ENCODE data around the gene ERVH48-1.
"Not testable (repeated sequence)": the region's sequence is repeated elsewhere in the genome, so short reads cannot be mapped to it uniquely, and the experiment has no call there.

Gene ERVH48-1

DNA sequence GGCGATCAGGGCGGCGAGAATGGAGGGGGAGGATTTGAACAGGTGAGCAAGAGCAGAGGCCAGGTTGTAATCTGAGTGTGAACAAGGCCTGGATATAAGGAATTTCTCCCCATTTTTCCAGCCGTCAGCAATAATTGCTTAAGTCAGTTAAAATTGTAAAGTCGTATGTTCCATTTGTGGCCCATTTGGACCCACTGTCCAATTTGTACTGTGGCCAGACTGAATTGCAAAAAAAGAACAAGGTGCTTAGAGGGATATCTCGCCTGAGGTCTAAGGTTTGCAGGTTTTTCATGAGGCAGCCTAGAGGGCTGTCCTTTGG, 1.0 kb downstream of the ERVH48-1 start:
- H3K4me3 ChIP-seq (ENCODE audit: low read depth, low read length), result no peak overlapping the region
- in situ Hi-C loops (cut with HindIII; ENCODE audit: low sequenced_read_pairs), result no loop called here
- no peak for DNase-seq (ENCODE audit: low read depth, low spot score)
- no peak for TF ChIP-seq CTCF (IDR thresholded peaks at IDR 0.05; ENCODE audit: low read depth, low read length)

GRCh38 chr21:42923553-42924432, 1.6 kb downstream of the ERVH48-1 start:
- peak; percentile 77 for TF ChIP-seq CTCF (IDR thresholded peaks at IDR 0.05; ENCODE audit: low read depth, low read length)
- DNase-seq (ENCODE audit: low read depth, low spot score), result peak; percentile 87
- in situ Hi-C loops (cut with HindIII; ENCODE audit: low sequenced_read_pairs), result no loop called here
- H3K4me3 ChIP-seq (ENCODE audit: low read depth, low read length), result no peak overlapping the region

GRCh38 chr21:42922918-42923317, 2.5 kb downstream of the ERVH48-1 start:
- no peak overlapping the region for H3K4me3 ChIP-seq (ENCODE audit: low read depth, low read length)
- in situ Hi-C loops (cut with HindIII; ENCODE audit: low sequenced_read_pairs), result no loop called here
- DNase-seq (ENCODE audit: low read depth, low spot score), result no peak
- TF ChIP-seq CTCF (IDR thresholded peaks at IDR 0.05; ENCODE audit: low read depth, low read length), result no peak

- DNase-seq (ENCODE audit: low read depth, low spot score), result no peak
- no peak for TF ChIP-seq CTCF (IDR thresholded peaks at IDR 0.05; ENCODE audit: low read depth, low read length)
- in situ Hi-C loops (cut with HindIII; ENCODE audit: low sequenced_read_pairs), result no loop called here
- no peak overlapping the region for H3K4me3 ChIP-seq (ENCODE audit: low read depth, low read length)
These were observed 3.5 kb downstream of the ERVH48-1 start for GRCh38 chr21:42921927-42922326.

- in situ Hi-C loops (cut with HindIII; ENCODE audit: low sequenced_read_pairs), result no loop called here
- TF ChIP-seq CTCF (IDR thresholded peaks at IDR 0.05; ENCODE audit: low read depth, low read length), result no peak
- no peak for DNase-seq (ENCODE audit: low read depth, low spot score)
- H3K4me3 ChIP-seq (ENCODE audit: low read depth, low read length), result no peak overlapping the region
These were observed 7.1 kb downstream of the ERVH48-1 start for GRCh38 chr21:42918291-42918690.

DNA sequence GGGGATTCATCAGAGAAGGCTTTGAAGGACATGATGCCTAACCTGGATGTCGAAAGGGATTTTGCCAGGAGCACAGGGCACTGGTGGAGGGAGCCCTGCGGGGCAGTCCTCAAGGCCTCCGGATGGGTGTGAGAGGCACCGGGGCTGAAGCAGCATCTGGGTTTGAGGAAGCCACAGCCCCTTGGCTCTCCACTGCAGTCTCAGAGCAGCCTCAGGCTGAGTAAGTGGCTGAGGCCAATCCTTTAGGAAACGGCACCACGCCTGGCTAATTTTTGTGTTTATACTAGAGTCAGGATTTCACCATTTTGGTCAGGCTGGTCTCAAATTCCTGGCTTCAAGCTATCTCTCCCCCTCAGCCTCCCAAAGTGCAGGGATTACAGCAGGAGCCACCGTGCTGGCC, 12.0 kb downstream of the ERVH48-1 start:
- in situ Hi-C loops (cut with HindIII; ENCODE audit: low sequenced_read_pairs), result no loop called here
- H3K4me3 ChIP-seq (ENCODE audit: low read depth, low read length), result no peak overlapping the region
- no peak for TF ChIP-seq CTCF (IDR thresholded peaks at IDR 0.05; ENCODE audit: low read depth, low read length)
- no peak for DNase-seq (ENCODE audit: low read depth, low spot score)

- in situ Hi-C loops (cut with HindIII; ENCODE audit: low sequenced_read_pairs); H3K4me3 ChIP-seq (ENCODE audit: low read depth, low read length); DNase-seq (ENCODE audit: low read depth, low spot score): not testable (repeated sequence)
These were observed 13.5 kb downstream of the ERVH48-1 start for GRCh38 chr21:42911920-42912319.

GRCh38 chr21:42908484-42908883, 16.9 kb downstream of the ERVH48-1 start:
- in situ Hi-C loops (cut with HindIII; ENCODE audit: low sequenced_read_pairs); DNase-seq (ENCODE audit: low read depth, low spot score); H3K4me3 ChIP-seq (ENCODE audit: low read depth, low read length): not testable (repeated sequence)
